Measurements from ENCODE around the gene FER1L5. TPM values are rescaled to one million over a fixed set of nuclear protein-coding genes. Genes with fewer than 3 reads are reported as not detected.

Gene FER1L5
- total RNA-seq, 2 experiments from 2014 or later, result not detected

DNA sequence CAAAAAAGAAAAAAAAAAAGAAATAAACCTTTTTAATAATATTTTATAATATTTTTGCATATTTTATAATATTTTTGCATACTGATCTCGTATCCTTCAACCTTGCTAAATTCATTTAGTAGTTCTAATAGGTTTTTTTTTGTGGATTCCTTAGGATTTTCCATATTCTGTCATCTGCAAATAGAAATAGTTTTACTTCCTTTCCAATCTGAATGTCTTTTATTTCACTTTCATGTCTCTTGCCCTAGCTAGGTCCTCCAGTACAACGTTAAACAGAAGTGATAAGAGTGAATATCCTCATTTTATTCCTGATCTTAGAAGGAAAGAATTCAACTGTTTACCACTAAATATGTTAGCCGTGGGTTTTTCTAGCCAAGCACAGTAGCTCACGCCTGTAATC is 83.6 kb downstream of the FER1L5 start:
- CTCF ChIA-PET, result no interaction called here
- H3K27me3 Mint-ChIP-seq, result no peaks in the 10 kb centered on the region
- H3K9me3 Mint-ChIP-seq, result no peaks in the 10 kb centered on the region
- Histone ChIP-seq H3K36me3 (ENCODE audit: insufficient read depth, low read length) (peaks cover 27% of the 10 kb centered on the region), H3K4me3 (ENCODE audit: low read length) (no peak overlapping the region), H3K27me3 (ENCODE audit: control insufficient read depth in 1 of 2, insufficient read depth in 2 of 2, low read length in 2 of 2) (no peaks in the 10 kb centered on the region), H3K27ac (ENCODE audit: low read depth in 1 of 2, low read length in 2 of 2) (no peak overlapping the region), H3K4me1 (ENCODE audit: insufficient read depth, low read length) (no peaks in the 10 kb centered on the region), H3K9me3 (ENCODE audit: control insufficient read depth in 1 of 2, insufficient read depth in 1 of 2, low read length in 2 of 2) (no peaks in the 10 kb centered on the region)
- POLR2A ChIA-PET, result no interaction called here
- H3K4me3 Mint-ChIP-seq, result no peak overlapping the region
- intact Hi-C loops (cut with DNase I, micrococcal nuclease), result loop anchor here in 1 of 2 experiments (10.0 kb wide), 1 partner anchor 49 kb away; no protein-coding TSS in a partner anchor
- DNase-seq, result no peak
- H3K36me3 Mint-ChIP-seq (ENCODE audit: low read depth), result peaks cover 48% of the 10 kb centered on the region
- H3K27ac Mint-ChIP-seq, result no peak overlapping the region
- TF ChIP-seq, protein P1, sequence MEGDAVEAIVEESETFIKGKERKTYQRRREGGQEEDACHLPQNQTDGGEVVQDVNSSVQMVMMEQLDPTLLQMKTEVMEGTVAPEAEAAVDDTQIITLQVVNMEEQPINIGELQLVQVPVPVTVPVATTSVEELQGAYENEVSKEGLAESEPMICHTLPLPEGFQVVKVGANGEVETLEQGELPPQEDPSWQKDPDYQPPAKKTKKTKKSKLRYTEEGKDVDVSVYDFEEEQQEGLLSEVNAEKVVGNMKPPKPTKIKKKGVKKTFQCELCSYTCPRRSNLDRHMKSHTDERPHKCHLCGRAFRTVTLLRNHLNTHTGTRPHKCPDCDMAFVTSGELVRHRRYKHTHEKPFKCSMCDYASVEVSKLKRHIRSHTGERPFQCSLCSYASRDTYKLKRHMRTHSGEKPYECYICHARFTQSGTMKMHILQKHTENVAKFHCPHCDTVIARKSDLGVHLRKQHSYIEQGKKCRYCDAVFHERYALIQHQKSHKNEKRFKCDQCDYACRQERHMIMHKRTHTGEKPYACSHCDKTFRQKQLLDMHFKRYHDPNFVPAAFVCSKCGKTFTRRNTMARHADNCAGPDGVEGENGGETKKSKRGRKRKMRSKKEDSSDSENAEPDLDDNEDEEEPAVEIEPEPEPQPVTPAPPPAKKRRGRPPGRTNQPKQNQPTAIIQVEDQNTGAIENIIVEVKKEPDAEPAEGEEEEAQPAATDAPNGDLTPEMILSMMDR (IDR thresholded peaks at IDR 0.05), result no peak
- no peak for ATAC-seq (ENCODE audit: poor library complexity)
- H3K4me1 Mint-ChIP-seq (ENCODE audit: low read depth), result no peaks in the 10 kb centered on the region

DNA sequence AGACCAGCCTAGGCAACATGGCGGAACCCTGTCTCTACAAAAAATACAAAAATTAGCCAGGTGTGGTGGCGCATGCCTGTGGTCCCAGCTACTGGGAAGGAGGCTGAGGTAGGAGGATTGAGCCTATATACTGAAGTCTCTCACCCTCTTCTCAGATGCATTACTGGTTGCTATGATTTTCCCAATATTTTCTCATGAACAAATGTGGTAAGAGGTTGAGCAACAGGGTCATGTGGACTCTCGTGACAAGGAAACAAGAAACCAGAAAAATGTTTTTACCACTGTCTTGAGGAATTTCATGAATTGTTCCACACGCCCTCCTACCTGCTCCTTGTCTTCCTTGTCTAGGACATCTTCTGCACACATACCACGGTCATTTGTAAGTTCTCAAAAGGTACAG is 84.9 kb downstream of the FER1L5 start:
- H3K4me3 Mint-ChIP-seq, result no peak overlapping the region
- no peak overlapping the region for H3K27ac Mint-ChIP-seq
- no peak overlapping the region for H3K4me3 ChIP-seq (ENCODE audit: low read length)
- DNase-seq (no peak), ATAC-seq (ENCODE audit: poor library complexity) (no peak)
- no peaks in the 10 kb centered on the region for H3K9me3 Mint-ChIP-seq
- no peaks in the 10 kb centered on the region for H3K4me1 ChIP-seq (ENCODE audit: insufficient read depth, low read length)
- TF ChIP-seq, protein P1 (IDR thresholded peaks at IDR 0.05), result no peak
- H3K36me3 Mint-ChIP-seq (ENCODE audit: low read depth), result peaks cover 54% of the 10 kb centered on the region
- ChIA-PET CTCF (no interaction called here), POLR2A (no interaction called here)
- H3K27me3 ChIP-seq (ENCODE audit: control insufficient read depth in 1 of 2, insufficient read depth in 2 of 2, low read length in 2 of 2), result no peaks in the 10 kb centered on the region
- intact Hi-C loops (cut with DNase I, micrococcal nuclease), result loop anchor here in 1 of 2 experiments (10.0 kb wide), 1 partner anchor 47 kb away; no protein-coding TSS in a partner anchor
- H3K9me3 ChIP-seq (ENCODE audit: control insufficient read depth in 1 of 2, insufficient read depth in 1 of 2, low read length in 2 of 2), result no peaks in the 10 kb centered on the region
- H3K27me3 Mint-ChIP-seq, result no peaks in the 10 kb centered on the region
- H3K36me3 ChIP-seq (ENCODE audit: insufficient read depth, low read length), result peaks cover 33% of the 10 kb centered on the region
- H3K4me1 Mint-ChIP-seq (ENCODE audit: low read depth), result no peaks in the 10 kb centered on the region
- no peak overlapping the region for H3K27ac ChIP-seq (ENCODE audit: low read depth in 1 of 2, low read length in 2 of 2)

DNA sequence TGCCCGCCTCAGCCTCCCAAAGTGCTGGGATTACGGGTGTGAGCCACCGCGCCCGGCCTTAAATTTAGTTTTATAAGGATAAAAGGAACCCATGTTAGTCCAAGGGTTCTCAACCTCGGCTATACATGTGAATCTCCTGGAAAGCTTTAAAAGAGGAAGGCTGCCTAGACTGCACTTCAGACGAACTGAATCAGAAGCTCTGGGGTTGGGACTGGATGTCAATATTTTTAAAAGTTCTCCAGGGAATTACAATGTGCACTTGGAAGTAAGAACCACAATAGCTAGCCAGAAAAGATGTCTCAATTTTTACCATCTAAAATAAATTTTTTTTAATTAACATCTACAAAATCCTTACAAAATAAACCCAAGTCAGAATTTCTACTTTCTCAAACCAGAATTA is 87.2 kb downstream of the FER1L5 start:
- peaks cover 75% of the 10 kb centered on the region for H3K36me3 Mint-ChIP-seq (ENCODE audit: low read depth)
- no peaks in the 10 kb centered on the region for H3K27me3 ChIP-seq (ENCODE audit: control insufficient read depth in 1 of 2, insufficient read depth in 2 of 2, low read length in 2 of 2)
- H3K4me1 ChIP-seq (ENCODE audit: insufficient read depth, low read length), result no peaks in the 10 kb centered on the region
- peaks cover 9% of the 10 kb centered on the region for H3K4me1 Mint-ChIP-seq (ENCODE audit: low read depth)
- ATAC-seq (ENCODE audit: poor library complexity) (no peak), DNase-seq (no peak)
- peaks cover 50% of the 10 kb centered on the region for H3K36me3 ChIP-seq (ENCODE audit: insufficient read depth, low read length)
- no peak overlapping the region for H3K27ac Mint-ChIP-seq
- intact Hi-C loops (cut with DNase I, micrococcal nuclease), result loop anchor here in 1 of 2 experiments (10.0 kb wide), 1 partner anchor 45 kb away; no protein-coding TSS in a partner anchor
- no peak overlapping the region for H3K4me3 ChIP-seq (ENCODE audit: low read length)
- no peak overlapping the region for H3K4me3 Mint-ChIP-seq
- POLR2A ChIA-PET, result no interaction called here
- CTCF ChIA-PET, result no interaction called here
- H3K9me3 ChIP-seq (ENCODE audit: control insufficient read depth in 1 of 2, insufficient read depth in 1 of 2, low read length in 2 of 2), result no peaks in the 10 kb centered on the region
- TF ChIP-seq, protein P1 (IDR thresholded peaks at IDR 0.05), result no peak
- no peaks in the 10 kb centered on the region for H3K27me3 Mint-ChIP-seq
- no peak overlapping the region for H3K27ac ChIP-seq (ENCODE audit: low read depth in 1 of 2, low read length in 2 of 2)
- no peaks in the 10 kb centered on the region for H3K9me3 Mint-ChIP-seq
